H7 (cell line): ENCODE data around the gene PTCD1. TPM values are rescaled to one million over a fixed set of nuclear protein-coding genes. Genes with fewer than 3 reads are reported as not detected.
A peak's percentile ranks its signal among the peaks of the same experiment; 100 is the strongest.
"Not testable (repeated sequence)": the region's sequence is repeated elsewhere in the genome, so short reads cannot be mapped to it uniquely, and the experiment has no call there.

Experiments used
- DNase-seq: peaks from one replicate; pipeline ENCODE4 v3.0.0; 2012
- H3K27me3 ChIP-seq: 2 replicates; pipeline ENCODE4 v1.6.0; 2011; ENCODE audit warnings: mild to moderate bottlenecking, low read length; ENCODE audit not compliant: control insufficient read depth, insufficient read depth
- H3K36me3 ChIP-seq: replicated peaks from 2 replicates; pipeline ENCODE4 v1.5.1; 2011; ENCODE audit warnings: low read length; ENCODE audit not compliant: control insufficient read depth, insufficient read depth
- H3K4me3 ChIP-seq: 2 replicates; pipeline ENCODE4 v1.5.1; 2011; ENCODE audit warnings: low read depth, mild to moderate bottlenecking, control low read depth, low read length, moderate library complexity; ENCODE audit not compliant: insufficient read depth
- total RNA-seq: library from RNA; depleted of rRNA; stranded (reverse); fragments of >200 nt; shearing (Covaris generic); gene quantifications from 2 replicates; pipeline ENCODE4 v1.2.3, GENCODE V29; 2014

PTCD1 gene
- total RNA-seq, 1 experiment from 2014 or later: 11.2 TPM

GRCh38 chr7:99393355-99394187, 45.0 kb downstream of the PTCD1 start:
- peak; percentile 96 for DNase-seq
- Histone ChIP-seq H3K27me3 (no peaks in the 10 kb centered on the region), H3K36me3 (peaks cover 29% of the 10 kb centered on the region), H3K4me3 (peak overlapping the region; percentile 62)

- peak; percentile 98 for DNase-seq
- H3K36me3 ChIP-seq: peaks cover 28% of the 10 kb centered on the region
- H3K27me3 ChIP-seq: no peaks in the 10 kb centered on the region
- H3K4me3 ChIP-seq: peak overlapping the region; percentile 62
Observed at GRCh38 chr7:99392659-99393354, 45.8 kb downstream of the PTCD1 start.

- H3K4me3 ChIP-seq: peak overlapping the region; percentile 62
- peaks cover 22% of the 10 kb centered on the region for H3K36me3 ChIP-seq
- DNase-seq: no peak
Observed at GRCh38 chr7:99392046-99392445, 46.6 kb downstream of the PTCD1 start.

GRCh38 chr7:99390941-99391602, 47.5 kb downstream of the PTCD1 start:
- DNase-seq: peak; percentile 45
- H3K27me3 ChIP-seq: no peaks in the 10 kb centered on the region
- H3K36me3 ChIP-seq: peaks cover 23% of the 10 kb centered on the region
- H3K4me3 ChIP-seq: no peak overlapping the region

More at GRCh38 chr7:99392046-99392445, 46.6 kb downstream of the PTCD1 start:
- H3K27me3 ChIP-seq: no peaks in the 10 kb centered on the region

GRCh38 chr7:99389772-99390171, 48.8 kb downstream of the PTCD1 start:
- peak; percentile 28 for DNase-seq
- Histone ChIP-seq H3K36me3 (peaks cover 21% of the 10 kb centered on the region), H3K4me3 (no peak overlapping the region), H3K27me3 (no peaks in the 10 kb centered on the region)

- Histone ChIP-seq H3K36me3 (peaks cover 21% of the 10 kb centered on the region), H3K27me3 (no peaks in the 10 kb centered on the region), H3K4me3 (no peak overlapping the region)
- DNase-seq: no peak
Observed at GRCh38 chr7:99387912-99388311, 50.7 kb downstream of the PTCD1 start.

- not testable (repeated sequence) for H3K27me3 ChIP-seq, H3K4me3 ChIP-seq, DNase-seq
- H3K36me3 ChIP-seq: peaks cover 21% of the 10 kb centered on the region
Observed at GRCh38 chr7:99387239-99387635, 51.4 kb downstream of the PTCD1 start.

- H3K27me3 ChIP-seq: no peaks in the 10 kb centered on the region
- DNase-seq: peak; percentile 72
- no peak overlapping the region for H3K4me3 ChIP-seq
- H3K36me3 ChIP-seq: peaks cover 21% of the 10 kb centered on the region
Observed at GRCh38 chr7:99386584-99387238, 51.9 kb downstream of the PTCD1 start.

GRCh38 chr7:99385564-99385963, 53.0 kb downstream of the PTCD1 start:
- peak; percentile 30 for DNase-seq

GRCh38 chr7:99384523-99384922, 54.1 kb downstream of the PTCD1 start:
- peak; percentile 35 for DNase-seq
- Histone ChIP-seq H3K4me3 (no peak overlapping the region), H3K27me3 (no peaks in the 10 kb centered on the region), H3K36me3 (peaks cover 12% of the 10 kb centered on the region)

More at GRCh38 chr7:99385564-99385963, 53.0 kb downstream of the PTCD1 start:
- Histone ChIP-seq H3K36me3 (peaks cover 18% of the 10 kb centered on the region), H3K27me3 (no peaks in the 10 kb centered on the region), H3K4me3 (no peak overlapping the region)

GRCh38 chr7:99383791-99384370, 54.7 kb downstream of the PTCD1 start:
- peaks cover 10% of the 10 kb centered on the region for H3K36me3 ChIP-seq
- DNase-seq: no peak
- H3K27me3 ChIP-seq: no peaks in the 10 kb centered on the region
- no peak overlapping the region for H3K4me3 ChIP-seq

GRCh38 chr7:99383203-99383602, 55.4 kb downstream of the PTCD1 start:
- H3K4me3 ChIP-seq: no peak overlapping the region
- no peaks in the 10 kb centered on the region for H3K27me3 ChIP-seq
- peaks cover 7% of the 10 kb centered on the region for H3K36me3 ChIP-seq
- DNase-seq: no peak

- DNase-seq: peak; percentile 43
- Histone ChIP-seq H3K36me3 (peaks cover 2% of the 10 kb centered on the region; the same call in 1 of the 2 replicates), H3K27me3 (no peaks in the 10 kb centered on the region), H3K4me3 (no peak overlapping the region)
Observed at GRCh38 chr7:99381664-99382075, 56.9 kb downstream of the PTCD1 start.
